Stomach smooth muscle (tissue), 2 donors: ENCODE results near the gene ZNF768.
"Not testable (repeated sequence)": the region's sequence is repeated elsewhere in the genome, so short reads cannot be mapped to it uniquely, and the experiment has no call there.

Experiments used
- H3K27ac ChIP-seq: one replicate; pipeline ENCODE4 v1.7.0; 2013; ENCODE audit warnings: mild to moderate bottlenecking, low read length, inconsistent platforms
- H3K27me3 ChIP-seq, 2 donors: one replicate each; pipeline ENCODE4 v1.7.0; 2013; ENCODE audit warnings: low read length in 2 of 2; ENCODE audit not compliant: insufficient read depth in 2 of 2, control insufficient read depth in 1 of 2
- H3K36me3 ChIP-seq, 2 donors: one replicate each; pipeline ENCODE4 v1.7.0; 2013; ENCODE audit warnings: low read length in 2 of 2; ENCODE audit not compliant: control insufficient read depth in 2 of 2, insufficient read depth in 2 of 2
- H3K4me1 ChIP-seq: one replicate; pipeline ENCODE4 v1.7.0; 2013; ENCODE audit warnings: low read length; ENCODE audit not compliant: control insufficient read depth, insufficient read depth
- H3K4me3 ChIP-seq, 2 donors: one replicate each; pipeline ENCODE4 v1.7.0; 2013; ENCODE audit warnings: low read length in 2 of 2
- H3K9ac ChIP-seq, 2 donors: one replicate each; pipeline ENCODE4 v1.7.0; 2013; ENCODE audit warnings: low read length in 2 of 2, mild to moderate bottlenecking in 1 of 2
- H3K9me3 ChIP-seq, 2 donors: one replicate each; pipeline ENCODE4 v1.7.0; 2013; ENCODE audit warnings: low read length in 2 of 2; ENCODE audit not compliant: control insufficient read depth in 2 of 2
- donor health status: healthy.
- donor health status: Pancreatic carcinoma.

Gene ZNF768

DNA sequence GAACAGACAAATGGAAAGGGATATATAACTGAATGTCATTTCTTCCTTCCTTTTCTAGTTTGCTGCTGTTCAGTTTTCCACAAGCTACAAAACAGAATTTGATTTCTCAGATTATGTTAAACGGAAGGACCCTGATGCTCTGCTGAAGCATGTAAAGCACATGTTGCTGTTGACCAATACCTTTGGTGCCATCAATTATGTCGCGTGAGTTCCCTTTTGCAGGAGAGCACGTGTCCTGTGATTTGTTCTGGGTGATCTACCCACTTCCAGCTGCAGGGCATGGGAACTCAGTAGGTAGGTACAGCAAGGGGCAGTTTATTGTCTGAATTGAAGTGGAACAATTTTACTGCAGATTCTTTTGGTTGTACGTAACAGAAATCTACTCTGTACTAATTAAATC, 45.0 kb downstream of the ZNF768 start:
- no peak overlapping the region for H3K27ac ChIP-seq
- H3K36me3 ChIP-seq, result no peaks in the 10 kb centered on the region
- H3K9me3 ChIP-seq, result no peaks in the 10 kb centered on the region
- no peaks in the 10 kb centered on the region for H3K27me3 ChIP-seq
- no peak overlapping the region for H3K4me3 ChIP-seq
- H3K4me1 ChIP-seq, result no peaks in the 10 kb centered on the region
- H3K9ac ChIP-seq, result no peak overlapping the region

DNA sequence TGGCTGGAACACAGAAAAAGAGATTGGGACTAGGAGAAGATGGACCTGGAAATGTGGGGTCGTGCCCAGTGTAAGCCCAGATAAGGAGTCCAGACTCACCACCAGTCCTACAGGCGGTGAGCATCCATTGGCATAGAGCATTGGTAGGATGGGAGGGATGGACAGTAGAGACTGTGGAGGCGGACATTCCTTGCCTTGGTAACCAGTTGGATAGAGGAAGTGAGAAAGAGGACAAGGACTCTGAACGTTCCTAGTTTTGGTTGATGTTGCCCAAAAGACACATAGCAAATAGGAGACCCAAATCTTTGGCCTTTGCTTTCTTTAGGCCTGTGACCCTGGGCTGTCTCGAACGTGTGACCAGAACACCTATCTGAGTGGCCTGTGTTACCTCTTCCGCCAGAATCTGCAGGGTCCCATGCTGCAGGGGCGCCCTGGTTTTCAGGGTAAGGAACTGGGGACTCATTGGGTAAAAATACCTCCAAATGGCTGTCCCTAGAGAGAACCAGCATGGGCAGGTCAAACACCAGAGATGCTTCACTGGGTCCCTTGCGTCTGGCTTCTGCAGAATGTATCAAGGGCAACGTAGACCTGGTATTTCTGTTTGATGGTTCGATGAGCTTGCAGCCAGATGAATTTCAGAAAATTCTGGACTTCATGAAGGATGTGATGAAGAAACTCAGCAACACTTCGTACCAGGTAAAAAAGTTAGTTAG, 47.4 kb downstream of the ZNF768 start:
- Histone ChIP-seq H3K27me3 (peaks cover 9 to 10% of the 10 kb centered on the region in 2 donors), H3K4me1 (no peaks in the 10 kb centered on the region), H3K27ac (no peak overlapping the region), H3K9ac (no peak overlapping the region), H3K4me3 (no peak overlapping the region), H3K36me3 (no peaks in the 10 kb centered on the region), H3K9me3 (no peaks in the 10 kb centered on the region)

DNA sequence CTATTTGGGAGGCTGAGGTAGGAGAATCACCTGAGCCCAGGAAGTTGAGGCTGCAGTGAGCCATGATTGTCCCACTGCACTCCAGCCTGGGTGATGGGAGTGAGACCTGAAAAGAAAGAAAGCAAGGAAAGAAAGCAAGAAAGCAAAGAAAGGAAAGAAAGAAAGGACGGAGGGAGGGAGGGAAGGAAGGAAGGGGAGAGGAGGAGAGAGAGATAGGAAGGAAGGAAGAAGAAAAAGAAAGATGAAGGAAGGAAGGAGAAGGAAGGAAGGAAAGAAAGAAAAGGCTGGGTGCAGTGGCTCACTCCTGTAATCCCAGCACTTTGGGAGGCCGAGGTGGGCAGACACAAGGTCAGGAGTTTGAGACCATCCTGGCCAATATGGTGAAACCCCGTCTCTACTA, 48.6 kb downstream of the ZNF768 start:
- H3K4me3 ChIP-seq, H3K9ac ChIP-seq, H3K36me3 ChIP-seq, H3K27ac ChIP-seq, H3K9me3 ChIP-seq, H3K4me1 ChIP-seq: not testable (repeated sequence)
- peaks cover 13 to 14% of the 10 kb centered on the region in 2 donors for H3K27me3 ChIP-seq

DNA sequence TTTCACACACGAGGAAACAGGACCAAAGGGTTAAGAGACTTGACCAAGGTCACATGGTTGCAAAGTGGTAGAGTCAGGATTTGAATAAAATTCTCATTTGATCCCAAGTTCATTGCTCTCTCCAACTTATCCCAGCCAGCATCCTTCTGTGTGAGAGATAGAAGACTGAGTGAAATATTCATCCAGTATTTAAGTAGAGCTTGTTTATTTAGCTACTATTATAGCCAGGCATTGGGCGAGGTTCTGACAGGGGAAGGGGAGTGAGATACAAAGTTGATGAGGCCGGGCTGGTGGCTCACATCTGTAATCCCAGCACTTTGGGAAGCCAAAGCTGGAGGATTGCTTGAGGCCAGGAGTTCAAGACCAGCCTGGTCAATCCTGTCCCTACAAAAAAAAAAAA, 49.4 kb downstream of the ZNF768 start:
- Histone ChIP-seq H3K36me3 (no peaks in the 10 kb centered on the region), H3K27ac (no peak overlapping the region), H3K9ac (no peak overlapping the region), H3K4me3 (no peak overlapping the region), H3K9me3 (no peaks in the 10 kb centered on the region), H3K27me3 (peaks cover 19 to 20% of the 10 kb centered on the region in 2 donors), H3K4me1 (no peaks in the 10 kb centered on the region)

DNA sequence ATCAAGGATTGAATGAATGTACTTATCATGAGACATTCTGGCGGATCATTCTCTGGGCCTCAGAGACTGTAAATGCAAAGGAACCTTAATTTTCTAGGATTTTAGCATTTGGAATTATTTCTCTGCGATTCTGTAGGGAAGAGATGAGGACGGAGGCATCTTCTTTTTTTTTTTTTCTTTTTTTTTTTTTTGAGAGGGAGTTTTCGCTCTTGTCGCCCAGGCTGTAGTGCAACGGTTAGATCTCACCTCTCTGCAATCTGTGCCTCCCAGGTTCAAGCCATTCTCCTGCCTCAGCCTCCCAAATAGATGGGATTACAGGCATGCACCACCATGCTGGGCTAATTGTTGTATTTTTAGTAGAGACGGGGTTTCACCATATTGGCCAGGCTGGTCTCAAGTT, 51.7 kb downstream of the ZNF768 start:
- no peak overlapping the region for H3K4me3 ChIP-seq
- H3K4me1 ChIP-seq, result no peaks in the 10 kb centered on the region
- H3K36me3 ChIP-seq, result no peaks in the 10 kb centered on the region
- no peak overlapping the region for H3K9ac ChIP-seq
- H3K27me3 ChIP-seq, result peaks cover 19 to 20% of the 10 kb centered on the region in 2 donors
- H3K9me3 ChIP-seq, result no peaks in the 10 kb centered on the region
- H3K27ac ChIP-seq, result no peak overlapping the region

DNA sequence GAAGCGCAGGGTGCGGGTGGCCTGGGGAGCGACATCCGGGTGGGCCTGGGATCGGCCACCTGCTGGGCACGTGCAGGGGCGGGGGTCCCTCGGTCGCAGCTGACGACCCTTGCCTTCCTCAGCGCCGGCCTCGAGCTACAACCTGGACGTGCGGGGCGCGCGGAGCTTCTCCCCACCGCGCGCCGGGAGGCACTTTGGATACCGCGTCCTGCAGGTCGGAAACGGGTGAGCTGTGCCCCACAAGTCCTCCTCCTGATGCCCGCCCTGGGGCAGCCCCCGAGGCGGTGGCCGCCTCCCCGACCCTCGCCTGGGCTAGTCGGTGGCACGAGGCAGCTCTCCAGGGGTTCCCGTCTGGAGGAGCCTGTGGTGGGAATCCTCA, 52.3 kb downstream of the ZNF768 start:
- Histone ChIP-seq H3K36me3 (no peaks in the 10 kb centered on the region), H3K27me3 (peaks cover 19 to 20% of the 10 kb centered on the region in 2 donors), H3K27ac (no peak overlapping the region), H3K9me3 (no peaks in the 10 kb centered on the region), H3K9ac (no peak overlapping the region), H3K4me1 (no peaks in the 10 kb centered on the region), H3K4me3 (no peak overlapping the region)
